HG03354 (cell line): ENCODE data around the gene UBE3C.
"Not testable (repeated sequence)": the region's sequence is repeated elsewhere in the genome, so short reads cannot be mapped to it uniquely, and the experiment has no call there.

Experiments used
- ATAC-seq: cut with Tn5 transposase; IDR thresholded peaks from one replicate; pipeline ENCODE4 v1.9.1; 2021; ENCODE audit warnings: mild to moderate bottlenecking; ENCODE audit not compliant: unreplicated experiment, poor library complexity, severe bottlenecking

UBE3C gene

DNA sequence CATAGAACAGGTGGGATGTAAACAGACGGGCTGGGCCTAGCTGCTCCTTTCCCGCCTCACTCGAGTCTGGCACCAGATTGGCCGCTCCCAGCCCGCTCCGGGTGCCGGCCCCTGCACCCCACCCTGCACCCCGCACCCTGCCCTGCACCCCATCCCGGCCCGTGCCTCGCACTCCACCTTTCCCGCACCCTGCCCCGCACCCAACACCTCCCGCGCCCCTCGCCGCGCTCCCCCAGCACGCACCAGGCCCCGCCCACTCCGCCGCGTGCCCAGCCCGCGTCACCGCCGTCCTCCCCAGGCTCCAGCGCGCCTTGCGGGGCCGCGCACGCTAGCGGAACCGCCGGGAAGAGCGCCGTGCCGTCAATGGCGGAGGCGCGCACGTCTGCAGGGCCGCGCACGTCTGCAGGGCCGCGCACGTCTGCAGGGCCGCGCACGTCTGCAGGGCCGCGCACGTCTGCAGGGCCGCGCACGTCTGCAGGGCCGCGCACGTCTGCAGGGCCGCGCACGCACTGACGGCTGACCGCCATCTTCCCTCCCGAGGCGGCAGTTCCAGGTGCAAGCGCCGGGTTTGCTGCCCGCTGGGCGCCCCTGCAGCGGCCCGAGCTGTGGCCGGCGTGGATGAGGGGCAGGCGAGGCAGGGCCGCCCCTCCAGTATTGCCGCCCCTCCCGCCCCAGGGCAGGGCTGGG lies at the start of gene UBE3C:
Gene UBE3C, plus strand, starts transcription at position 503 of the 687 bp plus-strand sequence. CDS start 347 bp downstream, outside the sequence.
- peak; percentile 83 for ATAC-seq

DNA sequence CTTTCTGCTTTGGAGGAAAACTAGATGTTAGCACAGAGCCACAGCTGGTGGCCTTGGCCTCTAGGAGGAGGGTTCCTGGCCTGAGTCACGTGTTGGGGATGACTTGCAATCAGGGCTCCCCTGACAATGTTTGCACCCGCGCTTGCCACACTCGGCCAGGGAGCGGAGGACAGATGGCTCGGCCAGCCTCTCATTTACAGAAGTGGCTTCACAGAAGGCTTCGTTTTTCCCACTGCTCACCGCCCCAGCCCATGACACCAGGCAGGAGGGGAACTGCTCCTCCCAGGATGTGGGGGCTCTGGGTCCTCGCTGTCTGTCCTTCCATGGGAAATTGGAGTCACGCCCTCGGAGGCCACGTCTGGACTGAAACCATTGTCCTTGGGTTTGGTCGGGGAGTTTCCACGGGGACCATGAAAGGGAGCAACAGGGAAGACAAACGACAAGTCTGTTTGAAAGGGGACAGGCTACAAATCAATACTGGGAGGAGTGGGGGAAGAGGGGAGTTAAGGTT lies 49.6 kb upstream of the UBE3C start:
- ATAC-seq = no peak

DNA sequence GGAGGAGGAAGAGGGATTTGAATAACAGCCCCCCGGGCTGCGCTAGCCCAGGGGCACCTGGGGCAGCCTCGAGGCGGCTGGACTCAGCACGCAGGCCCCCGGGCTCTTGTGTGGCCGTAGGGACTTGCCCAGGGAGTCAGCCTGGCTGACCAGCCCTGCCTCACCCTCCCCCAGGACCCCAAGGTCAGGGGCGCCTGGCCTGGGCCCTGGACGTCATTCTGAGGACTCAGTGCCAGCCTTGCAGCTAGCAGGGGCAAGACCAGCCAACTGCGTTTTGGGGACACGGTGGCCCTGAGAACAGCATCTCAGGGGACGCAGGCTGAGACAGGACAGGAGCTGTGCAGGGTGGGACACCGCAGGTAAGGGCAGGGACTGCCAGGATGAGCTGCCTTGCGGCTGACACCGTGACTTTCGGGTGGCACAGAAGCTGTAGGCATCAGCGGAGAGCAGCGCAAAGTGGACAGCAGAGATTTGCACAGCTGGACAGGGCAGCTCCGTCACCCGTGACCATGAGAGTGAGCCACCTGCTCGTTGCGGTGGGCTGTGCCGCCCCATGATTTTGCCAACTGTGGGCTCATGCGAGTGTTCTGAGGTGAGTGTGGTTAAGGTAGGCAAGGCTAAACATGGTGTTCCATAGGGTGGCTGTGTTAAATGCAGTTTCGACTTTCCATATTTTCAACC lies 48.1 kb upstream of the UBE3C start:
- ATAC-seq = no peak

DNA sequence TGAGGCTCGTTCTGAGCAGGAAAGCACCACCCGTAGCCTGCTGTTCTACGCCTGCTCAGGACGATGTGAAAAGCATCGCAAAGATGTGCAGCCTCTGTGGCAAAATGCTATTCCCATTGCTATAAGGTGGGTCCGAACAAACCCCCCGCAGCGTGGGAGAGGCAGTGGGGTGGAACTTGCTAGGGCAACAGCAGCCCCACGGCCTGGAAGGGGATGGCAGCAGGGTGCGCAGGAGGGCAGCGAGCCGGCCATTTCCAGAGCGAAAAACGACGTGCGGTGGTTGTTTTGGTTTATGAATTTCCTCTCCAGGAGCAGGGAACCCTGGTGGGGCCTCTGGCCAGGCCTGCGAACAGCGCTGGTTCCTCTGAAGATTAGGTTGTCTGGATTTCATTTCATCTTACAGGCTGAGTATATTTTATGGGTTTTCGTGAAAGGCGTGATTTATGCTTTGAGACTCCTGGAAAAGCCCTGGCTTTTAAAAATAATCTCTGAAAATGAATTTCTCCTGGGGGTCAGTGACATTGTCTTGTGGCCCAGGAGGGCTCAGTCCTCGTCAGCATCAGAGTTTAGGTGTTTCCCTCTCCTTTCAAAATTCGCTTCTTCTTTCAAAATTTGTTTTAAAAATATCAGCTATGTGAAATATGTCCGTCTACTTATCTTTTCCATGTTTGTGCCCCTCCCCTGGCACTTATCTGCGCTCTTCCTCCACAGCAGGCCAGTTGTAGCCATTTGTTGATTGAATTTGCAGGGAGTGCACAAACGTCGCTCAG lies 42.3 kb upstream of the UBE3C start:
- ATAC-seq = no peak

DNA sequence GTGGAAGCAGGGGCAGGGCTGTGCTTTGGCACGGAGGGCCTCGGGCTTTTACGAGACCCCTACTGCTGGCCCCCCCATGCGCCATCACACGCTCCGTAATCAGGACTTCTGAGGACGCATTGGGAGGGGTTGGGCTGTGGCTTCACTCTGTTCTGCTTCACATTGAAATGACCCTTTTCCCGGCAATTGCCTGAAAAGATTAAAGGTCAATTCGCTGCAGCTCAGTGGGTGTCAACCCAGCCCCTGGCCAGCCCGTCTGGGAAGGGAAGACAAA lies 41.7 kb upstream of the UBE3C start:
- no peak for ATAC-seq

DNA sequence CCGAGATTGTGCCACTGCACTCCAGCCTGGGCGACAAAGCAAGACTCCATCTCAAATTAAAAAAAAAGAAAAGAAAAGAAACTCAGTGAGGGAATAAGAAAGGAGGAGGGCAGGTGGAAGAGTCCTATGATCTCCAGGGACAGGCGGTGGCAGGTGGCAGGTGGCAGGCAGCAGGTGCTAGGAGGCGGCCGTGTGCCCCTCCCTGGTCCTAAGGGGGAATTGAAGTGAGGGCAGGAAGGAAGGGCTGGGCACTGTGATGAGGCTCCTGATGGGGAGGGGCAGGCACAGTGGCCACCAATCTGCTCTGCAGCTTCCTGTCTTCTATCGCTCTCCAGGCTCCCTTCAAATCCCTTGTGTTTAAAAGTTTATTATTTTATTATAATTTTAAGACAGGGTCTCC lies 41.2 kb upstream of the UBE3C start:
- ATAC-seq = no peak

DNA sequence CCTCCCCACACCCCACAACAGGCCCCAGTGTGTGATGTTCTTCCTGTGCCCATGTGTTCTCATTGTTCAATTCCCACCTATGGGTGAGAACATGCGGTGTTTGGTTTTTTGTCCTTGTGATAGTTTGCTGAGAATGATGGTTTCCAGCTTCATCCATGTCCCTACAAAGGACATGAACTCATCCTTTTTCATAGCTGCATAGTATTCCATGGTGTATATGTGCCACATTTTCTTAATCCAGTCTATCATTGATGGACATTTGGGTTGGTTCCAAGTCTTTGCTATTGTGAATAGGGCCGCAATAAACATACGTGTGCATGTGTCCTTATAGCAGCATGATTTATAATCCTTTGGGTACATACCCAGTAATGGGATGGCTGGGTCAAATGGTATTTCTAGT lies 38.7 kb upstream of the UBE3C start:
- ATAC-seq = not testable (repeated sequence)

DNA sequence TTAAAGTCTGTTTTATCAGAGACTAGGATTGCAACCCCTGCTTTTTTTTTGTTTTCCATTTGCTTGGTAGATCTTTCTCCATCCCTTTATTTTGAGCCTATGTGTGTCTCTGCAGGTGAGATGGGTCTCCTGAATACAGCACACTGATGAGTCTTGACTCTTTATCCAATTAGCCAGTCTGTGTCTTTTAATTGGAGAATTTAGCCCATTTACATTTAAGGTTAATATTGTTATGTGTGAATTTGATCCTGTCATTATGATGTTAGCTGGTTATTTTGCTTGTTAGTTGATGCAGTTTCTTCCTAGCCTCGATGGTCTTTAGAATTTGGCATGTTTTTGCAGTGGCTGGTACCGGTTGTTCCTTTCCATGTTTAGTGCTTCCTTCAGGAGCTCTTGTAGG lies 35.1 kb upstream of the UBE3C start:
- ATAC-seq = not testable (repeated sequence)

DNA sequence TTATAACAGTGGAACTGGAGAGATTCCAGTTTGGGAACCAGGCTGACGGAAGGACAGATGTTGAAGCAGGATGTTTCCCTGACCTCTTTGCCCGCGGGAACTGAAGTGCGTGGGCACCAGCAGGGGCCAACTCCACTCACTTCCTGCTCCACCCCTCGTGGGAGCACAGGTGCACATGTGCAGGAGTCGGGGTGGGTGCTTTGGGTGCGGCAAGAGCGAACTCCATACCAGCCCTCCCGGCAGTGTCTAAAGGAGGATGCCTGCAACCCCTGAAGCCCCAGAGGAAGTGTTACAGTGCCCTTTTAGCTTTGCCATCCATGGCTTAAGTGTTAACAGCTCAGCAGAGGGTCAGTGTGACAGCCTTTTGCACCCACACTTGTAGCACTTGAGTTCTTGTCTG lies 27.4 kb upstream of the UBE3C start:
- ATAC-seq = no peak

DNA sequence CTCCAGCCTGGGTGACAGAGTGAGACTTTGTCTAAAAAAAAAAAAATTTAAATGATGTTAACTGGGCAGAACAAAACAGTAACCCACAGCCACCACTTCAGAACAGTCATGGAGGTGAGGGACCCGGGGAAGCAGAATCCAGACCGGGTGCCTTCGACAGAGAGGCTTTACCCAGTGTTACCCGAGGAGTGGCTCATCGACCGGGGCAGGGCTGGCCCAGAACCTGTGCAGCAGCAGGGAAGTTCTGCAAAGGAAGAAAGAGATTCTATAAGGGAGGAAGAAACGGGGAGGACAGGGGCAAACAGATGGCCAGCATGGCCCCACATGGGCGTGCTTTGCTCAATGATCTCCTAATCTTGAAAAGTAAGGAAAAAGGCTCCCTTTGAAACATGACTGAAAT lies 26.0 kb upstream of the UBE3C start:
- no peak for ATAC-seq

DNA sequence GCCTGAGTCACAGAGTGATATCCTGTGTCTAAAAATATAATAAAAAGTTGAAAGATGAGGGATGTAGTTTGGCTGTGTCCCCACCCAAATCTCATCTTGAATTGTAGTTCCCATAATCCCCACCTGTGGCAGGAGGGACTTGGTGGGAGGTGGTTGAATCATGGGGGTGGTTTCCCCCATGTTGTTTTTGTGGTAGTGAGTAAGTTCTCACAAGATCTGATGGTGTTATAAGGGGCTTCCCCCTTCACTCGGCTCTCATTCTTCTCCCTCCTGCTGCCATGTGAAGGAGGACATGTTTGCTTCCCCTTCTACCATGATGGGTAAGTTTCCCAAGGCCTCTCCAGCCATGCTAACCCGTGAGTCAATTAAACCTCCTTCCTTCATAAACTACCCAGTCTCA lies 25.1 kb upstream of the UBE3C start:
- no peak for ATAC-seq

DNA sequence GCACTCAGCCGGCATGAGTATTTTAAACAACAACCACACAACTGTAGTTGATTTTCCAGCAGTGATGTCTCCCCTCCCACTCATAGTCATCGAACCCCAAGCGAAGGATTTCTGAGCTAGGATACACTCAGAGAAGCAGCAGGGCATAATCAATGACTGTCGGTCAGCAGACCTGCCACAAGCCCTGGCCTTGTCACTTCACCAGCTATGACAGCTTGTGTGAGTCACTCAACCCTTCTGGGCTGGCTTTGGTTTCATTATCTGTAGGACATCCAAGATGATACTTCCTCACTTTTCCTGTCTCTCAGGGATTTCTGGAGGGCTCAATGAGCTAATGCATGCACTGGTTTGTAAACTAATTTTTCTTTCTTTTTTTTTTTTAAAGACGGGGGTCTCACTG lies 22.0 kb upstream of the UBE3C start:
- no peak for ATAC-seq

DNA sequence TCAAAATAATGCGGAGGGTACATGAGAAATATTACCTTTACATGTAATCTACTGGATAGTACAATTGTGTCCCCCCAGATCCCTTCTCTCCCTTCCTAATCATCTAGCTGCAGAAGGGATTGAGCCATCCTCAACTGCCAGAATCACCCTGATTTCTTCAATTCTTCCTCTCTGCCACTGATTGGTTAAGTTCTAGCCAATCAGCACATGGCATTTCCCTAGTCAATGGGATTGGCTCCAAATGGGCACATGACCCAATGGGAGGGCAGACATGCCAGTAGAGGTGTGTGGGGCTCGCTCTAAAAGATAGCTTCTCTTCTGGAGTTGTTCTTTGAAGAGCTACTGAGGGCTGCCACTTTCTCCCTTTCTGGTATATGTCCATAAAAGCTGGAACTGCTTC lies 20.9 kb upstream of the UBE3C start:
- ATAC-seq = no peak

DNA sequence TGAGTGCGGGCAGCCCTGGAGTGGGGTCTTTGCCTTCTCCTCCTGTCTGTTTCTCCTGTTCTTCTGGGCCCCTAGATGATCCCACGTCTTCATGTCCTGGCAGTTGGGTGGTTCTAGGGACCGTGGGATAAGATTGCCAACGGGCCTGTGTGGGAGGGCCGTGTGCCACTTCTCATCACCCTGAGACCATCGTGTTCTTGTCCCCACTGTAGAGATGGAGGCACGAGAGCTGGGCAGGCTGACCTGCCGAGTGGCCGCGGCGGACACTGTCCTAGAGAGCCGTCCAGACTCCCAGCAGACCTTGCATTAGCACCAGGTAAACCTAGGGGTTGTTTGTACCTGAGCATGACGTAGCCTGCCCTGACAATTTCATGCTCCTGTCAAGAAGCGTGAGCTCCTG lies 18.5 kb upstream of the UBE3C start:
- ATAC-seq = no peak

DNA sequence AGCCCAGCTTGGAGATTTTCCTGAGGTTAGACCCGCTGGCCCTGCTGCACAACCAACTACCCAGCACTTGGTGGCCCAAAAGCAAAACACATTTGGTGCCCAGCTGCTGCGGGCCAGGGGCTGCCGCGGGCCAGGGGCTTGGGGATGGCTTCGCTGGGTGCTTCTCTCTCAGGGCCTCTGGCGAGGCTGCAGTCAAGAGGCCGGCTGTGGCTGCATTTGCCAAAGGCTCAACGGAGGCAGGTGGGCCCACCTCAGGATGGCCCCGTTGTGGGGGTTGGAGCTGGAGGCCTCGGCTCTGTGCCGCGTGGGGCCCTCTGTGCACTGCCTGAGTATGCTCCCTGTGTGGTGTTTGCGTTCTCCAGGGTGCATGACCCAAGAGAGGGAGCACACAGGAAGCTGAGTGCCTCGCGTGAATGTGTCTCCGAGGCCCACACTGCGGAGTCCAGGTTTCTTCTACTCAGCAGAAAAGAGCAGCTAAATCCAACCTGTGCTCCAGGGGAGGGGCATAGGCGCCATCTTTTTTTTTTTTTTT lies 17.5 kb upstream of the UBE3C start:
- ATAC-seq = no peak

DNA sequence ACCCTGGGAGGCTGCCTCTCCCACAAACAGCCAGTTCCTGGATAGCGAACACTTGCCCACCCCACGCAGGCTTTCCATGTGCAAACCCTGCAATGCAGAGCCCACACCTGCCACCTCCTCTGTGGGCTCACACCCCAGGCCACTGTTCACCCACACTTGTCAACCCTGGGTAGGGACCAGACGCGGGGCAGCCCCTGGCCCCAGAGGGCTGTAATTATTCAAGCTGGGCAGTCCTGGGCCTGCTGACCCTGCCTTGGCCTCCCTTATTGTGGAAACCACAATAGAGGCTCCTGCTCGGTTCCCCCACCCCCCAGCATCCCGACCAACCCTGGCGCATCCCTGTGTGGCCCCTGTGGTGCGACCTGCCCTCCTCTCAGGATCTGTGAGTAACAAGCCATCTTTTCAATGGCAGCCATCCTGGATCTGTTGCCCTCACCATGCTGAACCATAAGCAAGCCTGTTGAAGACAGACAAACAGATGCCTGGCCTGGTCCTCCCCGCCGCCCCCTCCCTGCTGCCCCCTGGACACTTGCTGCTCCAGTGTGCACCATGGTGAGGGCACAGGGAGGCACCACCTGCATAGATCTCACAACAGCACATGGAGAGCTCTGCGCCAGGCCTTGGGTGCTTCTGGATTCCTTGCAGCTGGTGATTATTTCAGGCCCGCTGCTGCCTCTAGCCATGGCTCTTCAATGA lies 15.8 kb upstream of the UBE3C start:
- no peak for ATAC-seq

DNA sequence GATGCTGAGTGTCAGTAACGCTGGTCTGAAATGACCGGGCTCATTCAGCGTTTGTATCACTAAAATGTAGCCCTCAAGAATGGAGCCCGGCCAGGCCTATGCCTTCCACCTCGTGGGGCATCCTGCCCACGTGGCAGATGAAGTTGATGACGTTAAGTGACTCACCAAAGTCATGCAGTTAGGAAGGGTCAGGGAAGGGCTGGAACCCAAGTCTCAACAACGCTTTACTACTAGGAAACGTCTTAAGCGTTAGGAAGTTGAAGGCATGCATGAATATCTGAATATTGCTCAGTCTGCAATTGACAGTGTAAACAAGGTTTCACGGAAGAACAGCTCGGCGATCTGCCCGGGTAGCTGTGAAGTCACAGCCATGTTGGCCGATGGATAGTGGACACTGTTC lies 14.0 kb upstream of the UBE3C start:
- no peak for ATAC-seq

DNA sequence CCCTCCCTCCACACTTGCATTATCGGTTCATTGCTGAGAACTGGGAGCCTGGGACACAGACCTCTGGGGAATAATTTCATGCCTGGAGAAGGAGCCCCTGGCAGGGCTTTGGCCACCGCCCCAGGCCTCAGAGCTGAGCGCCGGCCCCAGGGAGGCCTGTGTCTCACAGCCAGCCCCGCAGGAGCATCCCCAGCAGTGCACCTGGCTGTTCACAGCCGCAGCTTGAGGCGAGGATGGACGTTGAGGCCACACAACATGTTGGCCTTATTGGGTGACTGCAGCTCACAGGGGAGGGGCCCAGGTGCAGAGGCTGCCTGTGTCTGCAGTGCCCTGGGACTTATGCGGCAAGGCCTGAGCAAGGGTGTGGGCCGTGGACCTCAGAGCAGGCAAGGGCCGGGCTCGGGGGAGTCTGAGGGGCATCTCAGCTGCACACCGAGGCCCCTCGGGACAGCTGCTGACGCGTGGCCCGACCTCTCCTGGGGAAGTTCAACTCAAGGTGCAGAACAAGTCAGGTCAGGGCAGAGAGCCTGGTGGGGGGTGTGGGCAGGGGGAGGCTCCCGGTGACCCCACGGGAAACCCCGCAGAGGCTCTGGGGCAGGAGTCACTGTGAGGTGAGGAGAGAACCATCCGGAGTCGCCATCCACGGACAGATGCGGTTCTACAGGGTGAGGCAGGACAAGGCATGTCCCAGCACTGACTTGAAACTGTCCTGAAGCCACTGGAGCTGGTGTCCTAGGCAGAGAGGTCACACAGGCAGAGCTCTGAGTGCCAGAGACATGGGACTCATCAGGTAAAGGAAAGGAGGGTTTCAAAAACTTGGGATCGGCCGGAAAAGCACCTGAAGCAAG lies 13.1 kb upstream of the UBE3C start:
- no peak for ATAC-seq

DNA sequence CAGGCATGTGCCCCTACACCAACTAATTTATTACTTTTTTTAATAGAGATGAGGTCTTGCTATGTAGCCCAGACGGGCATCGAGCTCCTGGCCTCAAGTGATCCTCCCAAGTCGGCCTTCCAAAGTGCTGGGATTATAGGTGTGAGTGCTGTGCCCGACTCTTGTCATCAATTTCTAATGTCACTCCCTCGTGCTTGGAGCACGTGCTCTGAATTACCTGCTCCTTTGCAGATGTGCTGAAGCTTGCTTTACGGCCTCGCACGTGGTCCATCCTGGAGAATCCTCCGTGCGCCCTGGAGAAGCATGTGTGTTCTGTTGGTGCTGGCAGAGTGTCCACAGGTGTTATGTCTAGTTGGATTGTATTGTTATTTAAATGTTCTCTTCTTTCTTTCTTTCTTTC lies 11.8 kb upstream of the UBE3C start:
- no peak for ATAC-seq
